A673 (cell line): ENCODE measurements around the gene CFAP157. TPM values are rescaled to one million over a fixed set of nuclear protein-coding genes. Genes with fewer than 3 reads are reported as not detected.

Source experiments
- Bru-seq: library from RNA; stranded (reverse); fragments of 400-500 nt; gene quantifications from one replicate; lab custom pipeline; 2021; lab: Mats Ljungman, UMichigan
- BruChase-seq, 2 experiments: library from RNA; stranded (reverse); fragments of 400-500 nt; gene quantifications; one replicate each; lab custom pipeline; 2021; lab: Mats Ljungman, UMichigan
- BruUV-seq: library from RNA; stranded (reverse); fragments of 400-500 nt; replicated peaks from 2 replicates; lab custom pipeline; 2021; lab: Mats Ljungman, UMichigan
- CTCF ChIA-PET: fragments of 300-600 bp; sonication (Branson Sonifier 250); formaldehyde crosslinking; loops from one replicate; lab custom pipeline; 2022; ENCODE audit warnings: antibody characterized with exemption; lab: Charles Lee
- POLR2A ChIA-PET: fragments of 300-600 bp; sonication (Branson Sonifier 250); formaldehyde crosslinking; loops from one replicate; lab custom pipeline; 2022; ENCODE audit warnings: antibody characterized with exemption; ENCODE audit not compliant: low non-redundant PET; lab: Charles Lee
- DNase-seq: peaks from one replicate; pipeline ENCODE4 v3.0.0-alpha.2; 2015; ENCODE audit warnings: low spot score
- H3K27ac ChIP-seq: fragments of 200-600 bp; sonication (generic); 2 replicates; pipeline ENCODE4 v1.5.1; 2016; ENCODE audit warnings: mixed run types, low read depth, mild to moderate bottlenecking, mixed read lengths, antibody characterized with exemption, low read length; ENCODE audit not compliant: poor library complexity, severe bottlenecking
- H3K27me3 ChIP-seq: fragments of 200-600 bp; sonication (generic); replicated peaks from 2 replicates; pipeline ENCODE4 v1.6.1; 2017; ENCODE audit warnings: mixed run types, low read depth, mild to moderate bottlenecking, mixed read lengths, antibody characterized with exemption, low read length; ENCODE audit not compliant: insufficient read depth, poor library complexity
- H3K36me3 ChIP-seq: fragments of 200-600 bp; sonication (generic); 2 replicates; pipeline ENCODE4 v1.6.1; 2016; ENCODE audit warnings: mixed run types, mild to moderate bottlenecking, mixed read lengths, antibody characterized with exemption, low read length; ENCODE audit not compliant: insufficient read depth, poor library complexity, severe bottlenecking
- H3K4me1 ChIP-seq: fragments of 200-600 bp; sonication (generic); 2 replicates; pipeline ENCODE4 v1.6.1; 2017; ENCODE audit warnings: mixed run types, mild to moderate bottlenecking, mixed read lengths, antibody characterized with exemption, low read length; ENCODE audit not compliant: insufficient read depth, poor library complexity, severe bottlenecking
- H3K4me3 ChIP-seq: fragments of 200-600 bp; sonication (generic); 2 replicates; pipeline ENCODE4 v1.5.1; 2016; ENCODE audit warnings: low read depth, mixed run types, mild to moderate bottlenecking, mixed read lengths, low read length; ENCODE audit not compliant: poor library complexity, severe bottlenecking
- H3K9me3 ChIP-seq: fragments of 200-600 bp; sonication (generic); 2 replicates; pipeline ENCODE4 v1.6.1; 2016; ENCODE audit warnings: mixed run types, low read depth, mild to moderate bottlenecking, mixed read lengths, antibody characterized with exemption, low read length; ENCODE audit not compliant: poor library complexity, severe bottlenecking
- CTCF ChIP-seq: fragments of 300-800, 200-600 bp; sonication (generic); conservative IDR thresholded peaks from 2 replicates; pipeline ENCODE4 v1.5.1; 2017; ENCODE audit warnings: low read depth, mild to moderate bottlenecking, antibody characterized with exemption, low read length, moderate library complexity, mixed read lengths
- EZH2 ChIP-seq: fragments of 200-600 bp; sonication (generic); IDR thresholded peaks from 2 replicates; pipeline ENCODE4 v1.6.1; 2017; ENCODE audit warnings: borderline replicate concordance, low read depth, mild to moderate bottlenecking, mixed read lengths, antibody characterized with exemption, low read length; ENCODE audit not compliant: poor library complexity, severe bottlenecking
- intact Hi-C: fragments of 100-400 bp; cut with micrococcal nuclease; formaldehyde crosslinking; loops from one replicate; pipeline ENCODE4 v1.10.0; 2022; ENCODE audit not compliant: unreplicated experiment
- long read RNA-seq: library from polyadenylated mRNA; stranded (forward); transcript quantifications from one replicate; pipeline ENCODE4 v2.0.0, GENCODE V29; 2022
- total RNA-seq: library from RNA; stranded (reverse); gene quantifications from 2 replicates; pipeline ENCODE4 v1.2.3, GENCODE V29; 2021

CFAP157 gene
- not detected in 2 replicates for total RNA-seq
- not detected for Bru-seq, nascent RNA
- BruChase-seq, experiment 1, labeled RNA remaining after a 2-hour chase, result not detected
- BruChase-seq, experiment 2, labeled RNA remaining after a 6-hour chase, result not detected
- long read RNA-seq, partial matches to known transcripts, result 0 of 6 reads
- long read RNA-seq, other reads (novel, unspliced or antisense), result 6 of 6 reads

- TF ChIP-seq CTCF (no peak), EZH2 (no peak)
- Histone ChIP-seq H3K27me3 (no peaks in the 10 kb centered on the region), H3K4me3 (no peak within 1 kb of the TSS), H3K27ac (no peak within 1 kb of the TSS), H3K4me1 (no peaks in the 10 kb centered on the region), H3K9me3 (no peaks in the 10 kb centered on the region), H3K36me3 (no peaks in the 10 kb centered on the region)
- BruUV-seq, result no TSS peak
- CTCF ChIA-PET, result no interaction called here
- DNase-seq, result no peak
- intact Hi-C loops, result no loop called here
- POLR2A ChIA-PET, result interaction anchor here (0.7 kb wide), 1 partner anchor 27 kb away, joined by 3 read pairs; no protein-coding TSS in a partner anchor
Observed at GRCh38 chr9:127706836-127707241, at the start of gene CFAP157. Gene CFAP157, plus strand, starts transcription at chr9:127706988. Its CDS starts 44 bp downstream, at chr9:127707032.

GRCh38 chr9:127658428-127658827 is 48.4 kb upstream of the CFAP157 start:
- TF ChIP-seq CTCF (no peak), EZH2 (no peak)
- no peaks in the 10 kb centered on the region for H3K9me3 ChIP-seq
- ChIA-PET POLR2A (no interaction called here), CTCF (no interaction called here)
- intact Hi-C loops, result no loop called here
- BruUV-seq, result no TSS peak
- DNase-seq, result no peak
- H3K27me3 ChIP-seq, result no peaks in the 10 kb centered on the region
- no peaks in the 10 kb centered on the region for H3K36me3 ChIP-seq
- H3K4me3 ChIP-seq, result no peak overlapping the region
- H3K27ac ChIP-seq, result no peak overlapping the region
- H3K4me1 ChIP-seq, result no peaks in the 10 kb centered on the region

GRCh38 chr9:127660886-127661741 is 45.7 kb upstream of the CFAP157 start:
- H3K36me3 ChIP-seq, result no peaks in the 10 kb centered on the region
- ChIA-PET CTCF (interaction anchor here (0.8 kb wide), 1 partner anchor 74 kb away, joined by 3 read pairs; the partner anchor contains the start of gene TOR2A), POLR2A (no interaction called here)
- H3K4me3 ChIP-seq, result no peak overlapping the region
- DNase-seq, result no peak
- intact Hi-C loops, result no loop called here
- H3K9me3 ChIP-seq, result no peaks in the 10 kb centered on the region
- H3K27ac ChIP-seq, result no peak overlapping the region
- no peaks in the 10 kb centered on the region for H3K4me1 ChIP-seq
- BruUV-seq, result no TSS peak
- TF ChIP-seq CTCF, result no peak
- TF ChIP-seq EZH2, result no peak
- H3K27me3 ChIP-seq, result no peaks in the 10 kb centered on the region
